IMR-90 (cell line): ENCODE results near the gene FCRL6. TPM values are rescaled to one million over a fixed set of nuclear protein-coding genes. Genes with fewer than 3 reads are reported as not detected.

Source experiments
- ATAC-seq: fragments of 200-7000 bp; cut with Tn5 transposase; 2 replicates; pipeline ENCODE4 v1.9.1; 2020; ENCODE audit warnings: low read depth, mild to moderate bottlenecking, moderate library complexity
- BruUV-seq: library from RNA; stranded (reverse); fragments of 400-500 nt; replicated peaks from 2 replicates; lab custom pipeline; 2021; lab: Mats Ljungman, UMichigan
- CTCF ChIA-PET: fragments of 300-600 bp; formaldehyde crosslinking; extraction: SDS; loops from one replicate; lab custom pipeline; 2021; ENCODE audit warnings: antibody characterized with exemption; lab: Yijun Ruan, JAX
- POLR2A ChIA-PET: fragments of 300-600 bp; sonication (Branson Sonifier 250); formaldehyde crosslinking; loops from one replicate; lab custom pipeline; 2022; ENCODE audit warnings: antibody characterized with exemption; ENCODE audit not compliant: unreplicated experiment; lab: Charles Lee
- DNase-seq: peaks from one replicate; pipeline ENCODE4 v3.0.0; 2013
- H2AFZ ChIP-seq: replicated peaks from 2 replicates; pipeline ENCODE3; 2013; ENCODE audit warnings: low read length, mild to moderate bottlenecking; ENCODE audit not compliant: poor library complexity
- H2AK5ac ChIP-seq: 2 replicates; pipeline ENCODE4 v1.6.1; 2013; ENCODE audit warnings: low read depth, low read length, inconsistent platforms
- H2AK9ac ChIP-seq: replicated peaks from 2 replicates; pipeline ENCODE3; 2013; ENCODE audit warnings: mild to moderate bottlenecking, low read depth, low read length, moderate library complexity; ENCODE audit not compliant: poor library complexity
- H2BK120ac ChIP-seq: 2 replicates; pipeline ENCODE4 v1.6.1; 2013; ENCODE audit warnings: low read depth, low read length, inconsistent platforms
- H2BK15ac ChIP-seq: 3 replicates; pipeline ENCODE4 v1.6.1; 2013; ENCODE audit warnings: low read depth, low read length, inconsistent platforms
- H2BK20ac ChIP-seq: 2 replicates; pipeline ENCODE4 v1.6.1; 2013; ENCODE audit warnings: low read depth, mild to moderate bottlenecking, inconsistent platforms, low read length, moderate library complexity
- H2BK5ac ChIP-seq: 2 replicates; pipeline ENCODE4 v1.6.1; 2013; ENCODE audit warnings: mild to moderate bottlenecking, low read depth, low read length, inconsistent platforms; ENCODE audit not compliant: poor library complexity, severe bottlenecking
- H3K14ac ChIP-seq: replicated peaks from 2 replicates; pipeline ENCODE4 v1.6.1; 2013; ENCODE audit warnings: low read depth, low read length, inconsistent platforms
- H3K18ac ChIP-seq: 2 replicates; pipeline ENCODE4 v1.6.1; 2013; ENCODE audit warnings: low read depth, low read length, control low read depth
- H3K23ac ChIP-seq: 2 replicates; pipeline ENCODE4 v1.6.1; 2013; ENCODE audit warnings: low read depth, low read length, inconsistent platforms
- H3K27ac ChIP-seq: 2 replicates; pipeline ENCODE4 v1.5.1; 2013; ENCODE audit warnings: mild to moderate bottlenecking, control low read depth, low read length; ENCODE audit not compliant: insufficient read depth
- H3K27me3 ChIP-seq: 2 replicates; pipeline ENCODE4 v1.6.1; 2013; ENCODE audit warnings: low read length; ENCODE audit not compliant: control insufficient read depth, insufficient read depth
- H3K36me3 ChIP-seq: 2 replicates; pipeline ENCODE4 v1.6.1; 2013; ENCODE audit warnings: low read length, mixed read lengths; ENCODE audit not compliant: control insufficient read depth, insufficient read depth
- H3K4ac ChIP-seq: 2 replicates; pipeline ENCODE4 v1.6.1; 2013; ENCODE audit warnings: low read depth, low read length, inconsistent platforms
- H3K4me1 ChIP-seq: 2 replicates; pipeline ENCODE4 v1.6.1; 2013; ENCODE audit warnings: low read length, mixed read lengths; ENCODE audit not compliant: control insufficient read depth, insufficient read depth
- H3K4me2 ChIP-seq: 2 replicates; pipeline ENCODE4 v1.6.1; 2013; ENCODE audit warnings: low read depth, mild to moderate bottlenecking, control low read depth, low read length, moderate library complexity
- H3K4me3 ChIP-seq: 2 replicates; pipeline ENCODE4 v1.5.1; 2013; ENCODE audit warnings: low read depth, mild to moderate bottlenecking, control low read depth, low read length, moderate library complexity; ENCODE audit not compliant: insufficient read depth
- H3K56ac ChIP-seq: 2 replicates; pipeline ENCODE4 v1.6.1; 2013; ENCODE audit warnings: low read length, inconsistent platforms; ENCODE audit not compliant: insufficient read depth; ENCODE audit errors: extremely low read depth
- H3K79me1 ChIP-seq, 2 experiments: 2 replicates each; pipeline ENCODE4 v1.6.1; 2013; ENCODE audit warnings: low read length in 2 of 2, inconsistent platforms in 1 of 2, low read depth in 1 of 2
- H3K9ac ChIP-seq: 2 replicates; pipeline ENCODE4 v1.6.1; 2013; ENCODE audit warnings: low read depth, low read length, control low read depth
- H3K9me1 ChIP-seq: 2 replicates; pipeline ENCODE4 v1.6.1; 2013; ENCODE audit warnings: low read length, inconsistent platforms; ENCODE audit not compliant: insufficient read depth
- H3K9me3 ChIP-seq: 2 replicates; pipeline ENCODE4 v1.6.1; 2013; ENCODE audit warnings: low read length; ENCODE audit not compliant: control insufficient read depth, insufficient read depth
- H4K20me1 ChIP-seq: 2 replicates; pipeline ENCODE4 v1.6.1; 2013; ENCODE audit warnings: low read length, inconsistent platforms; ENCODE audit not compliant: insufficient read depth
- H4K5ac ChIP-seq: 2 replicates; pipeline ENCODE4 v1.6.1; 2013; ENCODE audit warnings: mild to moderate bottlenecking, low read depth, low read length, control low read depth
- H4K8ac ChIP-seq, 2 experiments: 2 replicates each; pipeline ENCODE4 v1.6.1; 2013; ENCODE audit warnings: low read depth in 2 of 2, low read length in 2 of 2, control low read depth in 1 of 2, inconsistent platforms in 1 of 2
- H4K91ac ChIP-seq: 2 replicates; pipeline ENCODE4 v1.6.1; 2013; ENCODE audit warnings: low read depth, low read length, inconsistent platforms; ENCODE audit not compliant: insufficient read depth
- BHLHE40 ChIP-seq: fragments of 150-350 bp; IDR thresholded peaks from 2 replicates; pipeline ENCODE4 v1.6.1; 2016; ENCODE audit warnings: mild to moderate bottlenecking, low read depth, low read length
- CEBPB ChIP-seq: IDR thresholded peaks from 2 replicates; pipeline ENCODE4 v1.6.1; 2012; ENCODE audit warnings: low read depth, low read length, improper control_type of control experiment
- FOS ChIP-seq: fragments of 150-350 bp; IDR thresholded peaks from 2 replicates; pipeline ENCODE4 v1.6.1; 2016; ENCODE audit warnings: low read depth, low read length
- MAFK ChIP-seq: IDR thresholded peaks from 2 replicates; pipeline ENCODE4 v1.6.1; 2012; ENCODE audit warnings: low read depth, low read length, improper control_type of control experiment
- MAZ ChIP-seq: IDR thresholded peaks from 2 replicates; pipeline ENCODE4 v1.6.1; 2012; ENCODE audit warnings: low read depth, mild to moderate bottlenecking, low read length, improper control_type of control experiment, moderate library complexity, borderline replicate concordance
- MXI1 ChIP-seq: IDR thresholded peaks from 2 replicates; pipeline ENCODE4 v1.6.1; 2012; ENCODE audit warnings: low read depth, mild to moderate bottlenecking, low read length, moderate library complexity, borderline replicate concordance
- NFE2L2 ChIP-seq: fragments of 150-350 bp; IDR thresholded peaks from 2 replicates; pipeline ENCODE4 v1.6.1; 2016; ENCODE audit warnings: low read depth, mild to moderate bottlenecking, low read length
- RAD21 ChIP-seq: IDR thresholded peaks from 2 replicates; pipeline ENCODE4 v1.6.1; 2012; ENCODE audit warnings: low read length, improper control_type of control experiment
- RFX5 ChIP-seq: IDR thresholded peaks from 2 replicates; pipeline ENCODE4 v1.8.0; 2012; ENCODE audit warnings: low read depth, mild to moderate bottlenecking, low read length, moderate library complexity
- SMC3 ChIP-seq: fragments of 150-350 bp; IDR thresholded peaks from 2 replicates; pipeline ENCODE4 v1.6.1; 2016; ENCODE audit warnings: low read depth, mild to moderate bottlenecking, antibody characterized with exemption, low read length, moderate library complexity
- WGBS, 2 experiments: methylation state at CpG; one replicate each; pipeline versions ENCODE4 v1.1.5 to v1.1.7; 2013; ENCODE audit warnings: missing lambda C conversion rate in 2 of 2; ENCODE audit not compliant: insufficient read length in 1 of 2; ENCODE audit errors: extremely low coverage in 2 of 2; 5-methylcytosine and 5-hydroxymethylcytosine counted together
- dilution Hi-C: fragments of 300-500 bp; cut with HindIII; formaldehyde crosslinking; loops from one replicate; pipeline ENCODE4 v1.14.3; 2018; ENCODE audit warnings: low sequenced_read_pairs; ENCODE audit not compliant: unreplicated experiment
- in situ Hi-C: fragments of 300-500 bp; cut with MboI; formaldehyde crosslinking; loops from 3 replicates; pipeline ENCODE4 v1.14.3; 2019; ENCODE audit warnings: low sequenced_read_pairs, inconsistent platforms, mixed read lengths
- intact Hi-C: fragments of 100-400 bp; cut with micrococcal nuclease; formaldehyde crosslinking; loops from 2 replicates; pipeline ENCODE4 v1.10.0; 2022
- polyA plus RNA-seq, 3 experiments: library from polyadenylated mRNA; depleted of rRNA; stranded (reverse); fragments of >200 nt; gene quantifications; 2 replicates each; pipeline ENCODE4 v1.2.3, GENCODE V29; 2012; ENCODE audit warnings: low replicate concordance in 1 of 3
- total RNA-seq: library from RNA; depleted of rRNA; stranded (reverse); fragments of >200 nt; gene quantifications from 2 replicates; pipeline ENCODE4 v1.2.3, GENCODE V29; 2012
- TF ChIP-seq, protein P1 (sequence below): conservative IDR thresholded peaks from 2 replicates; pipeline ENCODE4 v1.5.1; 2012; ENCODE audit warnings: mild to moderate bottlenecking, low read depth, low read length, improper control_type of control experiment

FCRL6 gene
- total and polyA plus RNA-seq, 2 of the 4 experiments (the other 2 are of a cell fraction): not detected

DNA sequence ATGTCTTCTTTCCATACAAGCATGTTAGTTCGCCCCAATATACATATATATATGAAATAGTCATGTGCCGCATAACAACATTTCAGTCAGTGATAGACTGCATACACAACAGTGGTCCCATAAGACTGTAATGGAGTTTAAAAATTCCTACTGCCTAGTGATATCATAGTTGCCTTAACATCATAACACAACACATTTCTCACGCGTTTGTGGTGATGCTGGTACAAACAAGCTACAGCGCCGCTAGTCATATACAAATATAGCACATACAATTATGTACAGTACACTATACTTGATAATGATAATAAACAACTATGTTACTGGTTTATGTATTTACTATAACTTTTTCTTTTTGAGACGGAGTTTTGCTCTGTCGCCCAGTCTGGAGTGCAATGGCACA lies 13.8 kb downstream of the FCRL6 start:
- Histone ChIP-seq H2BK5ac (no peak overlapping the region), H3K18ac (no peak overlapping the region), H3K9me1 (no peaks in the 10 kb centered on the region; the same call in 1 of the 2 replicates), H3K4me3 (no peak overlapping the region), H2BK120ac (no peak overlapping the region), H3K23ac (no peak overlapping the region), H3K27ac (no peak overlapping the region), H3K4ac (no peak overlapping the region), H2AK5ac (no peak overlapping the region), H4K5ac (no peak overlapping the region), H3K27me3 (peaks cover 25% of the 10 kb centered on the region), H3K9me3 (no peaks in the 10 kb centered on the region), H3K9ac (no peak overlapping the region), H4K20me1 (no peaks in the 10 kb centered on the region), H2AK9ac (no peak overlapping the region), H3K4me1 (no peaks in the 10 kb centered on the region), H2AFZ (no peak overlapping the region), H4K91ac (no peak overlapping the region), H3K56ac (no peak overlapping the region), H2BK20ac (no peak overlapping the region), H3K79me1 (no peaks in the 10 kb centered on the region), H3K36me3 (no peaks in the 10 kb centered on the region), H2BK15ac (no peak overlapping the region), H4K8ac (no peak overlapping the region), H3K14ac (no peak overlapping the region), H3K4me2 (no peak overlapping the region)
- DNase-seq (no peak), ATAC-seq (no peak)
- BruUV-seq: no TSS peak
- TF ChIP-seq, protein P1, sequence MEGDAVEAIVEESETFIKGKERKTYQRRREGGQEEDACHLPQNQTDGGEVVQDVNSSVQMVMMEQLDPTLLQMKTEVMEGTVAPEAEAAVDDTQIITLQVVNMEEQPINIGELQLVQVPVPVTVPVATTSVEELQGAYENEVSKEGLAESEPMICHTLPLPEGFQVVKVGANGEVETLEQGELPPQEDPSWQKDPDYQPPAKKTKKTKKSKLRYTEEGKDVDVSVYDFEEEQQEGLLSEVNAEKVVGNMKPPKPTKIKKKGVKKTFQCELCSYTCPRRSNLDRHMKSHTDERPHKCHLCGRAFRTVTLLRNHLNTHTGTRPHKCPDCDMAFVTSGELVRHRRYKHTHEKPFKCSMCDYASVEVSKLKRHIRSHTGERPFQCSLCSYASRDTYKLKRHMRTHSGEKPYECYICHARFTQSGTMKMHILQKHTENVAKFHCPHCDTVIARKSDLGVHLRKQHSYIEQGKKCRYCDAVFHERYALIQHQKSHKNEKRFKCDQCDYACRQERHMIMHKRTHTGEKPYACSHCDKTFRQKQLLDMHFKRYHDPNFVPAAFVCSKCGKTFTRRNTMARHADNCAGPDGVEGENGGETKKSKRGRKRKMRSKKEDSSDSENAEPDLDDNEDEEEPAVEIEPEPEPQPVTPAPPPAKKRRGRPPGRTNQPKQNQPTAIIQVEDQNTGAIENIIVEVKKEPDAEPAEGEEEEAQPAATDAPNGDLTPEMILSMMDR: no peak
- TF ChIP-seq RFX5 (no peak), RAD21 (no peak), CEBPB (no peak), MXI1 (no peak), MAFK (no peak), NFE2L2 (no peak), SMC3 (no peak), MAZ (no peak), FOS (no peak), BHLHE40 (no peak)
- CTCF ChIA-PET: interaction anchor here (1.4 kb wide), 1 partner anchor 38 kb away, joined by 4 read pairs; no protein-coding TSS in a partner anchor
- WGBS, 2 experiments: no CpG with 5 or more reads among the region's 8 CpGs
- intact Hi-C loops: no loop called here
- POLR2A ChIA-PET: no interaction called here
- dilution Hi-C loops: no loop called here
- in situ Hi-C loops: no loop called here
